NT2/D1 (cell line): ENCODE measurements around the gene TGFBR1.

Source experiments
- SUZ12 ChIP-seq: IDR thresholded peaks from 2 replicates; pipeline ENCODE4 v1.6.1; 2011; ENCODE audit not compliant: insufficient read length, insufficient read depth; ENCODE audit errors: extremely low read depth
- YY1 ChIP-seq: IDR thresholded peaks from 2 replicates; pipeline ENCODE4 v1.6.1; 2011; ENCODE audit not compliant: insufficient read length, insufficient read depth

GRCh38 chr9:99189186-99189585, 84.3 kb downstream of the TGFBR1 start:
- no peak for TF ChIP-seq SUZ12
- no peak for TF ChIP-seq YY1
